GM19438 (cell line): ENCODE data around the gene ADAMTS14.
A peak's percentile ranks its signal among the peaks of the same experiment; 100 is the strongest.
"Not testable (repeated sequence)": the region's sequence is repeated elsewhere in the genome, so short reads cannot be mapped to it uniquely, and the experiment has no call there.

Source experiments
- ATAC-seq: cut with Tn5 transposase; IDR thresholded peaks from one replicate; pipeline ENCODE4 v1.9.1; 2021; ENCODE audit warnings: low read depth; ENCODE audit not compliant: unreplicated experiment

Gene ADAMTS14

DNA sequence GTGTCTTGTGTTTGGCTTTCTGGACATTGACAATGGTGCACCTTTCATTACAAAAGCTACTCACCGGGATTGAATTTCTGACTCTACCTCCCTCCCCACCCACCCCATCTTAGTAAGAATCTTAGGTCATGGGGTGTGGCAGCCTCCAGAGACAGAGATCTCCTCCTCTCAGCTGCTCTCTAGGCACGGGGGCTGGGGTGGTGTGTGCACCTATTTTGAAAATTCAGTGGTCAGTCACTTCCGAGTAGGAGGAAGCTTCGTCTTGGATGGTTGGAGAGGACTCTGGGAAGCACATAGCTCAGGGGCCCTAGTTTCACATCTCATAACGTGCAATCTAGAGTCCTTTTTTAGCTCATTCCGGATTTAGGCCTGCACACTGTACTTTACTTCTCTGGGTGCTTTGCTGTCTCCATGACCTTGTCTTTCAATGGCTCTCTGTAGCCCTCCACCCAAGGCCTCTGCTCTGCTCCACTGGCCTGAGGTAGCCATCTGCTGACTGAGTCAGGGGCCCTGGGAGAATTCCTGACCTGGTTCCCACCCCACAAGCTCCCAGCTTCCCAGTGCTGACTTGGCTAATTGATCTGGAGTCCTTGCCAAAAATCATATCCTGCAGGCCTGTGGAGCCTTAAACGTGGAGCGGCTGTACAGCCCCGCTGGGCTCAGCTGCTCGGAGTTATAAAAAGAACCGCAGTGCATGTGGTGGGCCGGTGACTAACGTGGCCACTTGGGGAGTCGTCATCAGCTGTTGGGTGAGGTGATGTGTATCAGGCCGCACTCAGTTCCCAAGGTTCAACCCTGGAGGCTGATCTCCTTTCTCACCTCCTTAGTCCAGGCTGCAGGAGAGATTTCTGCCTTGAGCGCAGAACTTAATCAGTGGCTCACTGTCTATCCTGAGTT lies 19.3 kb upstream of the ADAMTS14 start:
- ATAC-seq = no peak

GRCh38 chr10:70655316-70655715 lies 17.0 kb upstream of the ADAMTS14 start:
- ATAC-seq = no peak

DNA sequence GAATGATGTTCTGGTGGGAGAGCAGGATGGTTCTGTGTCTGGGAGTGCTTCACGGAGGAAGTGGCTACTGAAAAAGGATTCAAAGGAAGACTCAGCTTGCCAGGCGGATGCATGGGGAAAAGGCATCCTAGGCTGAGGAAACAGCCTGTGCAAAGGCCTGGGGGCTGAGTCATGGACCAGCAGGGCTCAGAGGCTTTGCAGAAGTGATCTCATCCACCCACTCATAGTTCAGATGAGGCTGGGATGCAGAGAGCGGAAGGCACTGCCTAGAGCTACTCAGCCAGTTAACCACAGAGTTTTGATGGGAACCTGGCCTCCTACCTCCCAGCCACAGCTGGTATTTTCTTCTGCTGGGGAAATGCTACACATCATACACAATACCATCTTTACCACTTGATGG lies 15.8 kb upstream of the ADAMTS14 start:
- ATAC-seq = peak; percentile 88

DNA sequence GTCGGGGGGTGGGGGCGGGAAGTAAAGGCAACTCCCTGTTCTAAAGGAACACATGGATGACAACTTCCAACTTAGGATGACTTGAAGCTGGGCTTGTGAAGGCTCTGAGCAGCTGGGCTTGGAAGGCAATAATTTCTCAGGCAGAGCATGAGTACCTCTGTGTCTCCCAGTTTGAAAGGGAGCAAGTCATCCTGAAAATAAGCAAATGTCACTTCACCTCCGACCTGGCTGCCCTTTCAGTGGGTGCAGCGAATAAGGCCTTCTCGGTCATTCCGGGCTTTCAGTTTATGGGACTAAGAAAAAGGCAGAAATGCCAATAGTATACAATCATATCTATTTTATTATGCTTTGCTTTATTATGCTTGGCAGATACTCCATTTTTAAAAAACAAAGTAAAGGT lies 15.3 kb upstream of the ADAMTS14 start:
- no peak for ATAC-seq

DNA sequence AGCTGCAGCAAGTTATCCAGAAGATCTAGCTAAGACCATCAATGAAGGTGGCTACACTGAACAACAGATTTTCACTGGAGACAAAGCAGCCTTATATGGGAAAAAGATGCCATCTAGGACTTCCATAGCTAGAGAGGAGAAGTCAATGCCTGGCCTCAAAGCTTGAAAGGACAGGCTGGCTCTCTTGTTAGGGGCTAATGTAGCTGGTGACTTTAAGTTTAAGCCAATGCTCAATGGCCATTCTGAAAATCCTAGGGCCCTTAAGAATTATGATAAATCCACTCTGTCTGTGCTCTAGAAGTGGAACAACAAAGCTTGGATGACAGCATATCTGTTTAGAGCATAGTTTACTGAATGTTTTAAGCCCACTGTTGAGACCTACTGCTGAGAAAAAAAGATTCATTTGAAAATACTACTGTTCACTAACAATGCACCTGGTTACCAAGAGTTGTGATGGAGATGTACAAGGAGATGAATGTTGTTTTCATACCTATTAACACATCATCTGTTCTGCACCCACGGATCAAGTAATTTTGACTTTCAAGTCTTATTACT lies 13.6 kb upstream of the ADAMTS14 start:
- ATAC-seq = no peak

GRCh38 chr10:70659306-70659705 lies 13.0 kb upstream of the ADAMTS14 start:
- ATAC-seq = no peak

GRCh38 chr10:70660722-70661121 lies 11.6 kb upstream of the ADAMTS14 start:
- no peak for ATAC-seq

- no peak for ATAC-seq
Observed at GRCh38 chr10:70661623-70662361, 10.5 kb upstream of the ADAMTS14 start.

- no peak for ATAC-seq
Observed at GRCh38 chr10:70662362-70663220, 9.7 kb upstream of the ADAMTS14 start.

GRCh38 chr10:70663458-70664409 lies 8.6 kb upstream of the ADAMTS14 start:
- ATAC-seq = not testable (repeated sequence)

GRCh38 chr10:70664702-70665195 lies 7.6 kb upstream of the ADAMTS14 start:
- no peak for ATAC-seq

DNA sequence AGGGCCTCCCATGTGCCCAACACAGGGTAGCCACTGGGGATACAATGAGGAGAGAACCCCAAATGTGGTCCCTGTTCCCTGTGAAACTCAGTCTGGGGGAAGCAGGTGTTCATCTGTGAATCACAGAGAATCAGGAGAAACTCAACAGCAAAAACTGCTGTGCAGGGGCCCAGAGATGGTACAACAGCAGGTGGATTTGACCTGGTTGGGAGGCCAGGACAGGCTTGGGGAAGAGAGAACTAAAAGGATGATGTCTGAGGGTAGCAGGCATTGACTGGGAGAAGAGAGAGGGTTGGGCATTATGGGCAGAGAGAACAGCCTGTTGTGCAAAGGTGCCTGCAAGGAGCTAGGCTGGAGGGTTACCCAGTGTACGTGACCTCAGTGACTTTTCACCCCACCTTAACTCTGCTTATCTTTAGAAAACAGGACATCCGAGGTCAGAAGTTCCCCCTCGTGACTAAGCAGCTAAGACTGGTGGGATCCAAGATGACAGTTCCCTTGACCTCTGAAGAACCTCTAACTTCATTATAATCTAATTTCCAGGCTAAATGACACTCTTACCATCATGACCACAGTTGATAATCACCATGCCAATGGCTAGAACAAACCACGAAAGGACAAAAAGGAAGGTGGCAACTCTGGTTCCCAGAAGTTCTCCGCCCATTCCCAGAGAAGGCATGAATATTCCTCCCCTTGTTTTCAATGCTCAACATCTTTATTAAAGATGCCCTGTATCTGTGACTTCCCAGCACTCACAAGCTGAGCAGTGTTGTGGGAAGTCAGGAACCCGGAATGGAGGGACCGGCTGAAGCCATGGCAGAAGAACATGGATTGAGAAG lies 5.1 kb upstream of the ADAMTS14 start:
- no peak for ATAC-seq

- ATAC-seq = not testable (repeated sequence)
Observed at GRCh38 chr10:70667818-70668217, 4.5 kb upstream of the ADAMTS14 start.

DNA sequence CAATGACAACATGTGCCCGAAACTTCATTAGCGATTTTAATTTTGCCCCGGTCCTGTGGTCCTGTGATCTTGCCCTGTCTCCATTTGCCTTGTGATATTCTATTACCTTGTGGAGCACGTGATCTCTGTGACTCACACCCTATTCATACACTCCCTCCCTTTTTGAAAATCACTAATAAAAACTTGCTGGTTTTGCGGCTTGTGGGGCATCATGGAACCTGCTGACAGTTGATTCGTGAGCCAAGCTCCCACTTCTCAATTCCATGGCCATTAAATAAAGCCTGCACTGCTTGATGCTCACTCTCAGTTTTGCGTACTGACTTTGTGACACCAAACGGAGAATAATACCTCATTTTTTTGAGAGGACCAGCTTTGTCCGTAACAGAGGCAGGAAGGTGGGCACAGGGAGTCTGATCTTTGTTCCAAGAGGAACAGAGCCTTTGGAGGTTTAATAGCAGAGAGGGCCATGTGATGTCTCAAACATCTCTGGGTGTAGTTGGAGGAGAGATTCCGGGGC lies 3.8 kb upstream of the ADAMTS14 start:
- ATAC-seq = no peak

GRCh38 chr10:70669015-70669414 lies 3.3 kb upstream of the ADAMTS14 start:
- ATAC-seq = no peak

DNA sequence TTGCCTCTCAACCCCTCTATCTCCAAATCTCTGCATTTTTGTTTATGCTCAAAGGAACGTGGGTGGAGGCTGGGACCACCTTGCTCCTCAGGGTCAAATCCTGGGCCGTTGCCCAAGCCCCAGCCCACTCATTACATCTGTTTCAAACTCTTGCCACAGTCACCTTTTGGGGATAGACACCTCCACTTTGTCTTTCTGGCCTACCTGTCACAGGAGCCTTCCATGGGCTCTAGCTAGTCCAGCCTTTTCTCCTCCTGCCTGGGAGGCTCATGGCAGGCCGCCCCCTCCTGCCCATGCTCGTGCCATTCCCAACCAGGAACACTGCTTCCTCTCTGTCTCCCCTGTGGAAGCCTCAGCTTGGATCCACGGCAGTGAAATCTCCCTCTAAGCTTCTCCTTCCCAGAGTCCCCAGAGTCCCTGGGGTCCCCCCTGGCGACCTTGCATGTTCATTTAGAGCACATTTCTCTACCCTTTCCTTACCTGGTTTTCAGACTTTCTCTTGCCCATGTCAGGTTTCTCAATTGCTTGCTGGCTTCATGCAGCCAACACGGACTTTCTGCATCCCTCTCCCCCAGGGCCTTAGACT lies 2.5 kb upstream of the ADAMTS14 start:
- no peak for ATAC-seq

- no peak for ATAC-seq
Observed at GRCh38 chr10:70671619-70672164, 614 bp upstream of the ADAMTS14 start.
